HCT116 (cell line): ENCODE results near the gene SLC29A1. TPM values are rescaled to one million over a fixed set of nuclear protein-coding genes. Genes with fewer than 3 reads are reported as not detected.

ENCODE experiments used
- ATAC-seq: fragments of 200-7000 bp; cut with Tn5 transposase; 2 replicates; pipeline ENCODE4 v1.9.1; 2020; ENCODE audit warnings: mild to moderate bottlenecking, moderate library complexity
- BruUV-seq: library from RNA; stranded (reverse); fragments of 400-500 nt; replicated peaks from 2 replicates; lab custom pipeline; 2021; lab: Mats Ljungman, UMichigan
- CTCF ChIA-PET: fragments of 300-600 bp; sonication (Branson Sonifier 250); formaldehyde crosslinking; loops from one replicate; lab custom pipeline; 2021; ENCODE audit warnings: antibody characterized with exemption; lab: Charles Lee
- POLR2A ChIA-PET: fragments of 300-600, 350-600 bp; sonication (Branson Sonifier 250); formaldehyde crosslinking; loops from one replicate; lab custom pipeline; 2021; ENCODE audit warnings: antibody characterized with exemption; lab: Charles Lee
- RAD21 ChIA-PET, 2 experiments: fragments of 300-600 bp; sonication (Branson Sonifier 250); formaldehyde crosslinking; loops; one replicate each; lab custom pipeline; 2023; ENCODE audit warnings: low total read pairs in 2 of 2; ENCODE audit not compliant: uncharacterized antibody in 2 of 2, unreplicated experiment in 2 of 2, low non-redundant PET in 1 of 2; lab: Charles Lee
- DNase-seq: peaks from one replicate; pipeline ENCODE4 v3.0.0-alpha.2; 2010; ENCODE audit warnings: low read depth, low spot score
- H2AFZ ChIP-seq: fragments of 200-600 bp; shearing (Covaris generic), sonication (generic); 2 replicates; pipeline ENCODE4 v1.6.1; 2017; ENCODE audit warnings: low read depth, mixed run types, mixed read lengths, antibody characterized with exemption, low read length; ENCODE audit not compliant: poor library complexity, severe bottlenecking
- H3K27ac ChIP-seq: 2 replicates; pipeline ENCODE4 v1.5.1; 2012; ENCODE audit warnings: low read depth, low read length
- H3K27me3 ChIP-seq: fragments of 200-600 bp; sonication (generic); 2 replicates; pipeline ENCODE4 v1.6.1; 2016; ENCODE audit warnings: mixed run types, low read length, mixed read lengths; ENCODE audit not compliant: insufficient read depth
- H3K36me3 ChIP-seq, 2 experiments: fragments of 200-500 bp in 1 of 2; fragments of 200-600 bp in 1 of 2; sonication (Bioruptor generic) in 1 of 2; sonication (generic) in 1 of 2; 2 replicates each; pipeline versions ENCODE4 v1.5.1 to v1.6.1; 2014 to 2016; ENCODE audit warnings: low read length in 2 of 2, inconsistent platforms in 1 of 2, mixed read lengths in 1 of 2, mixed run types in 1 of 2; ENCODE audit not compliant: insufficient read depth in 2 of 2, control insufficient read depth in 1 of 2
- H3K4me1 ChIP-seq, 2 experiments: fragments of 200-600 bp in 1 of 2; sonication (generic) in 1 of 2; 2 replicates each; pipeline versions ENCODE4 v1.5.1 to v1.6.1; 2012 to 2017; ENCODE audit warnings: low read length in 2 of 2, inconsistent platforms in 1 of 2, mild to moderate bottlenecking in 1 of 2, mixed read lengths in 1 of 2, mixed run types in 1 of 2, moderate library complexity in 1 of 2; ENCODE audit not compliant: insufficient read depth in 2 of 2, control insufficient read depth in 1 of 2
- H3K4me2 ChIP-seq: fragments of 200-600 bp; sonication (generic); 2 replicates; pipeline ENCODE4 v1.6.1; 2017; ENCODE audit warnings: mixed run types, low read length, mixed read lengths
- H3K4me3 ChIP-seq, 2 experiments: fragments of 200-600 bp in 1 of 2; sonication (generic) in 1 of 2; replicated peaks in 1 of 2; 2 replicates each; pipeline ENCODE4 v1.5.1; 2011 to 2016; ENCODE audit warnings: low read length in 2 of 2, control low read depth in 1 of 2, low read depth in 1 of 2, mild to moderate bottlenecking in 1 of 2, mixed read lengths in 1 of 2, mixed run types in 1 of 2
- H3K79me2 ChIP-seq: fragments of 200-600 bp; sonication (generic); 2 replicates; pipeline ENCODE4 v1.6.1; 2017; ENCODE audit warnings: mild to moderate bottlenecking, mixed run types, low read length, moderate library complexity, mixed read lengths; ENCODE audit not compliant: insufficient read depth
- H3K9ac ChIP-seq: fragments of 200-600 bp; sonication (generic); 2 replicates; pipeline ENCODE4 v1.6.1; 2016; ENCODE audit warnings: low read length, mixed read lengths
- H3K9me2 ChIP-seq: fragments of 200-600 bp; sonication (generic), shearing (Covaris generic); 2 replicates; pipeline ENCODE4 v1.6.1; 2017; ENCODE audit warnings: mixed run types, mild to moderate bottlenecking, moderate library complexity; ENCODE audit not compliant: insufficient read depth
- H3K9me3 ChIP-seq, 2 experiments: fragments of 200-500 bp in 1 of 2; fragments of 200-600 bp in 1 of 2; sonication (Bioruptor generic) in 1 of 2; sonication (generic) in 1 of 2; 2 replicates each; pipeline ENCODE4 v1.6.1; 2014 to 2017; ENCODE audit warnings: low read length in 2 of 2, mixed read lengths in 2 of 2, inconsistent platforms in 1 of 2, low read depth in 1 of 2, mild to moderate bottlenecking in 1 of 2, mixed run types in 1 of 2, moderate library complexity in 1 of 2; ENCODE audit not compliant: control insufficient read depth in 1 of 2, insufficient read depth in 1 of 2
- H4K20me1 ChIP-seq: fragments of 200-600 bp; sonication (generic), shearing (Covaris generic); 2 replicates; pipeline ENCODE4 v1.6.1; 2017; ENCODE audit warnings: mixed run types, mild to moderate bottlenecking, moderate library complexity; ENCODE audit not compliant: insufficient read depth
- CBX3 ChIP-seq: IDR thresholded peaks from 2 replicates; pipeline ENCODE4 v1.6.1; 2012; ENCODE audit warnings: low read depth
- CEBPB ChIP-seq: IDR thresholded peaks from 2 replicates; pipeline ENCODE4 v1.6.1; 2012; ENCODE audit warnings: low read depth
- EZH2 ChIP-seq: fragments of 200-600 bp; sonication (generic); IDR thresholded peaks from 2 replicates; pipeline ENCODE4 v1.6.1; 2017; ENCODE audit warnings: antibody characterized with exemption, mixed run types
- EZH2phosphoT487 ChIP-seq: fragments of 200-600 bp; IDR thresholded peaks from 2 replicates; pipeline ENCODE4 v1.6.1; 2018; ENCODE audit warnings: antibody characterized with exemption, borderline replicate concordance
- FOSL1 ChIP-seq: IDR thresholded peaks from 2 replicates; pipeline ENCODE4 v1.6.1; 2012; ENCODE audit warnings: low read depth
- JUND ChIP-seq: IDR thresholded peaks from 2 replicates; pipeline ENCODE4 v1.6.1; 2012
- POLR2A ChIP-seq: IDR thresholded peaks from 2 replicates; pipeline ENCODE4 v1.7.0; 2011; ENCODE audit warnings: borderline replicate concordance; ENCODE audit not compliant: insufficient read depth, insufficient read length; ENCODE audit errors: extremely low read depth
- POLR2AphosphoS5 ChIP-seq: IDR thresholded peaks from 2 replicates; pipeline ENCODE4 v1.6.1; 2011; ENCODE audit warnings: mild to moderate bottlenecking, low read depth, low read length, moderate library complexity
- RAD21 ChIP-seq: IDR thresholded peaks from 2 replicates; pipeline ENCODE4 v1.6.1; 2012; ENCODE audit warnings: low read depth, mild to moderate bottlenecking
- SIN3A ChIP-seq: IDR thresholded peaks from 2 replicates; pipeline ENCODE4 v1.6.1; 2012; ENCODE audit warnings: low read depth
- SP1 ChIP-seq: IDR thresholded peaks from 2 replicates; pipeline ENCODE4 v1.6.1; 2012; ENCODE audit warnings: low read depth
- SRF ChIP-seq: IDR thresholded peaks from 2 replicates; pipeline ENCODE4 v1.6.1; 2012; ENCODE audit warnings: low read depth
- TCF7L2 ChIP-seq: IDR thresholded peaks from 2 replicates; pipeline ENCODE4 v1.7.0; 2011; ENCODE audit warnings: borderline replicate concordance, inconsistent platforms; ENCODE audit not compliant: insufficient read depth, insufficient read length; ENCODE audit errors: extremely low read depth
- ZBTB33 ChIP-seq: IDR thresholded peaks from 2 replicates; pipeline ENCODE4 v1.6.1; 2011; ENCODE audit warnings: mild to moderate bottlenecking, low read length, moderate library complexity; ENCODE audit not compliant: insufficient replicate concordance; ENCODE audit errors: extremely low read depth
- ZFX ChIP-seq: fragments of 450-650 bp; IDR thresholded peaks from 2 replicates; pipeline ENCODE4 v1.6.1; 2017
- ZNF274 ChIP-seq: fragments of 200-500 bp; sonication (Bioruptor generic); IDR thresholded peaks from 2 replicates; pipeline ENCODE4 v1.6.1; 2014; ENCODE audit warnings: mild to moderate bottlenecking, low read depth, low read length, inconsistent platforms
- intact Hi-C: fragments of 100-400 bp; cut with micrococcal nuclease; formaldehyde crosslinking; loops from 2 replicates; pipeline ENCODE4 v1.10.0; 2022
- total RNA-seq: library from RNA; stranded (reverse); gene quantifications from one replicate; pipeline ENCODE4 v1.2.1, GENCODE V29; 2021; ENCODE audit not compliant: unreplicated experiment
- TF ChIP-seq, protein P1 (sequence below), 3 experiments: fragments of 200-600 bp in 1 of 3; sonication (generic) in 1 of 3; IDR thresholded peaks in 2 of 3; conservative IDR thresholded peaks in 1 of 3; 2 replicates each; pipeline ENCODE4 v1.5.1; 2012 to 2017; ENCODE audit warnings: low read depth in 2 of 3, low read length in 2 of 3, antibody characterized with exemption in 1 of 3, borderline replicate concordance in 1 of 3, control low read depth in 1 of 3, mild to moderate bottlenecking in 1 of 3, mixed read lengths in 1 of 3, mixed run types in 1 of 3, moderate library complexity in 1 of 3; ENCODE audit not compliant: insufficient read depth in 1 of 3
- TF ChIP-seq, protein P2 (sequence below): IDR thresholded peaks from 2 replicates; pipeline ENCODE4 v1.6.1; 2012; ENCODE audit warnings: low read depth
- TF ChIP-seq, protein P3 (sequence below): IDR thresholded peaks from 2 replicates; pipeline ENCODE4 v1.6.1; 2012
- TF ChIP-seq, protein P4 (sequence below): IDR thresholded peaks from 2 replicates; pipeline ENCODE4 v1.6.1; 2012

Gene SLC29A1
- total RNA-seq, 1 experiment from 2014 or later: 67.6 TPM

DNA sequence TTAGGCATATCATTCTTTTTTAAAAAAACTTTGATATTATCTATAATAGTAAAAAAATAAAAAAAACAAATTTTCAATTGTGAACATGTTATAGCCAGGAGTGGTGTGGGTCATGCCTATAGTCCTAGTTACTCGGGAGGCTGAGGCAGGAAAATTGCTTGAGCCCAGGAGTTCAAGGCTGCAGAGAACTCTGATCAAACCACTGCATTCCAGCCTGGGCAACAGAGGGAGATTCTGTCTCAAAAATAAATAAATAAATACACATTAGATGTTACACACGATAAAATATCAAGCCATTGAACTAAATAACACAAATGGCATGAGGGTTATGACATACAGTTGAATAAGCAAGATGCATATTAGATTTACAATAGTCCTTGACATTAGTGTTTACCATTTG, 34.6 kb upstream of the SLC29A1 start:
- BruUV-seq: no TSS peak
- intact Hi-C loops: no loop called here
- Histone ChIP-seq H3K27me3 (no peaks in the 10 kb centered on the region), H3K4me1 (peaks cover 10 to 13% of the 10 kb centered on the region in 2 experiments; a peak in 3 of 4 replicates), H3K79me2 (no peaks in the 10 kb centered on the region), H3K9me3 (no peaks in the 10 kb centered on the region), H4K20me1 (no peaks in the 10 kb centered on the region), H3K9ac (no peak overlapping the region), H3K4me3 (no peak overlapping the region), H3K9me2 (no peaks in the 10 kb centered on the region), H2AFZ (no peak overlapping the region), H3K27ac (no peak overlapping the region), H3K4me2 (no peak overlapping the region), H3K36me3 (no peaks in the 10 kb centered on the region)
- ChIA-PET POLR2A (interaction anchor here (2.3 kb wide), 1 partner anchor 58 kb away, joined by 6 read pairs; the partner anchor contains the start of gene HSP90AB1), RAD21 (no interaction called here), CTCF (interaction anchor here (1.3 kb wide), 1 partner anchor 92 kb away, joined by 3 read pairs; no protein-coding TSS in a partner anchor)
- no peak for ATAC-seq
- TF ChIP-seq, protein P1, sequence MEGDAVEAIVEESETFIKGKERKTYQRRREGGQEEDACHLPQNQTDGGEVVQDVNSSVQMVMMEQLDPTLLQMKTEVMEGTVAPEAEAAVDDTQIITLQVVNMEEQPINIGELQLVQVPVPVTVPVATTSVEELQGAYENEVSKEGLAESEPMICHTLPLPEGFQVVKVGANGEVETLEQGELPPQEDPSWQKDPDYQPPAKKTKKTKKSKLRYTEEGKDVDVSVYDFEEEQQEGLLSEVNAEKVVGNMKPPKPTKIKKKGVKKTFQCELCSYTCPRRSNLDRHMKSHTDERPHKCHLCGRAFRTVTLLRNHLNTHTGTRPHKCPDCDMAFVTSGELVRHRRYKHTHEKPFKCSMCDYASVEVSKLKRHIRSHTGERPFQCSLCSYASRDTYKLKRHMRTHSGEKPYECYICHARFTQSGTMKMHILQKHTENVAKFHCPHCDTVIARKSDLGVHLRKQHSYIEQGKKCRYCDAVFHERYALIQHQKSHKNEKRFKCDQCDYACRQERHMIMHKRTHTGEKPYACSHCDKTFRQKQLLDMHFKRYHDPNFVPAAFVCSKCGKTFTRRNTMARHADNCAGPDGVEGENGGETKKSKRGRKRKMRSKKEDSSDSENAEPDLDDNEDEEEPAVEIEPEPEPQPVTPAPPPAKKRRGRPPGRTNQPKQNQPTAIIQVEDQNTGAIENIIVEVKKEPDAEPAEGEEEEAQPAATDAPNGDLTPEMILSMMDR (IDR thresholded peaks at IDR 0.05 in 2 of 3, conservative IDR thresholded peaks at IDR 0.05 in 1 of 3; ENCODE audit: borderline replicate concordance in 1 of 3, insufficient read depth in 1 of 3, low read depth in 2 of 3, low read length in 2 of 3): no peak
- TF ChIP-seq ZNF274 (no peak), EZH2phosphoT487 (no peak), CEBPB (no peak), SIN3A (no peak), CBX3 (no peak), POLR2AphosphoS5 (no peak), ZBTB33 (no peak), SRF (no peak), FOSL1 (no peak), ZFX (no peak), POLR2A (no peak), EZH2 (no peak), RAD21 (no peak), SP1 (no peak), JUND (no peak), TCF7L2 (no peak)
- TF ChIP-seq, protein P2, sequence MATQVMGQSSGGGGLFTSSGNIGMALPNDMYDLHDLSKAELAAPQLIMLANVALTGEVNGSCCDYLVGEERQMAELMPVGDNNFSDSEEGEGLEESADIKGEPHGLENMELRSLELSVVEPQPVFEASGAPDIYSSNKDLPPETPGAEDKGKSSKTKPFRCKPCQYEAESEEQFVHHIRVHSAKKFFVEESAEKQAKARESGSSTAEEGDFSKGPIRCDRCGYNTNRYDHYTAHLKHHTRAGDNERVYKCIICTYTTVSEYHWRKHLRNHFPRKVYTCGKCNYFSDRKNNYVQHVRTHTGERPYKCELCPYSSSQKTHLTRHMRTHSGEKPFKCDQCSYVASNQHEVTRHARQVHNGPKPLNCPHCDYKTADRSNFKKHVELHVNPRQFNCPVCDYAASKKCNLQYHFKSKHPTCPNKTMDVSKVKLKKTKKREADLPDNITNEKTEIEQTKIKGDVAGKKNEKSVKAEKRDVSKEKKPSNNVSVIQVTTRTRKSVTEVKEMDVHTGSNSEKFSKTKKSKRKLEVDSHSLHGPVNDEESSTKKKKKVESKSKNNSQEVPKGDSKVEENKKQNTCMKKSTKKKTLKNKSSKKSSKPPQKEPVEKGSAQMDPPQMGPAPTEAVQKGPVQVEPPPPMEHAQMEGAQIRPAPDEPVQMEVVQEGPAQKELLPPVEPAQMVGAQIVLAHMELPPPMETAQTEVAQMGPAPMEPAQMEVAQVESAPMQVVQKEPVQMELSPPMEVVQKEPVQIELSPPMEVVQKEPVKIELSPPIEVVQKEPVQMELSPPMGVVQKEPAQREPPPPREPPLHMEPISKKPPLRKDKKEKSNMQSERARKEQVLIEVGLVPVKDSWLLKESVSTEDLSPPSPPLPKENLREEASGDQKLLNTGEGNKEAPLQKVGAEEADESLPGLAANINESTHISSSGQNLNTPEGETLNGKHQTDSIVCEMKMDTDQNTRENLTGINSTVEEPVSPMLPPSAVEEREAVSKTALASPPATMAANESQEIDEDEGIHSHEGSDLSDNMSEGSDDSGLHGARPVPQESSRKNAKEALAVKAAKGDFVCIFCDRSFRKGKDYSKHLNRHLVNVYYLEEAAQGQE: no peak
- TF ChIP-seq, protein P3, sequence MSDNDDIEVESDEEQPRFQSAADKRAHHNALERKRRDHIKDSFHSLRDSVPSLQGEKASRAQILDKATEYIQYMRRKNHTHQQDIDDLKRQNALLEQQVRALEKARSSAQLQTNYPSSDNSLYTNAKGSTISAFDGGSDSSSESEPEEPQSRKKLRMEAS: no peak
- TF ChIP-seq, protein P4, sequence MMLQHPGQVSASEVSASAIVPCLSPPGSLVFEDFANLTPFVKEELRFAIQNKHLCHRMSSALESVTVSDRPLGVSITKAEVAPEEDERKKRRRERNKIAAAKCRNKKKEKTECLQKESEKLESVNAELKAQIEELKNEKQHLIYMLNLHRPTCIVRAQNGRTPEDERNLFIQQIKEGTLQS: no peak
- no peak for DNase-seq
